Endothelial cell of umbilical vein (primary cell): ENCODE data around the gene MYCL. TPM values are rescaled to one million over a fixed set of nuclear protein-coding genes. Genes with fewer than 3 reads are reported as not detected.

Experiments
- BruUV-seq: library from RNA; stranded (reverse); fragments of 400-500 nt; replicated peaks from 2 replicates; lab custom pipeline; 2021; lab: Mats Ljungman, UMichigan
- CTCF ChIA-PET: fragments of 300-600, 350-600 bp; sonication (Branson Sonifier 250); formaldehyde crosslinking; loops from one replicate; lab custom pipeline; 2021; ENCODE audit warnings: antibody characterized with exemption, inconsistent platforms; lab: Charles Lee
- POLR2A ChIA-PET: fragments of 300-600, 350-600 bp; sonication (Branson Sonifier 250); formaldehyde crosslinking; loops from one replicate; lab custom pipeline; 2021; ENCODE audit warnings: antibody characterized with exemption, inconsistent platforms; lab: Charles Lee
- DNase-seq: peaks from one replicate; pipeline ENCODE4 v3.0.0-alpha.2; 2011; ENCODE audit warnings: low read depth, low spot score
- FAIRE-seq: peaks from 2 replicates; lab custom pipeline; 2011; peaks lifted over from hg19 to GRCh38; lab: Jason Lieb, UNC
- H2AFZ ChIP-seq: 2 replicates; pipeline ENCODE4 v1.6.0; 2012; ENCODE audit warnings: low read depth, low read length, control low read depth, inconsistent platforms
- H3K27ac ChIP-seq: 2 replicates; pipeline ENCODE4 v1.5.1; 2011; ENCODE audit warnings: low read depth, mild to moderate bottlenecking, control low read depth, low read length, moderate library complexity; ENCODE audit not compliant: insufficient read depth
- H3K27me3 ChIP-seq, 2 experiments: 2 replicates each; pipeline versions ENCODE4 v1.6.0 to v1.6.1; 2011; ENCODE audit warnings: low read length in 2 of 2, mixed read lengths in 1 of 2; ENCODE audit not compliant: control insufficient read depth in 2 of 2, insufficient read depth in 2 of 2
- H3K36me3 ChIP-seq, 2 experiments: 2 replicates in 1 of 2; 3 replicates in 1 of 2; pipeline ENCODE4 v1.5.1; 2011; ENCODE audit warnings: low read length in 2 of 2, mild to moderate bottlenecking in 1 of 2, moderate library complexity in 1 of 2; ENCODE audit not compliant: control insufficient read depth in 2 of 2, insufficient read depth in 2 of 2; ENCODE audit errors: extremely low read depth in 1 of 2
- H3K4me1 ChIP-seq: 3 replicates; pipeline ENCODE4 v1.5.1; 2011; ENCODE audit warnings: mild to moderate bottlenecking, low read length; ENCODE audit not compliant: control insufficient read depth, insufficient read depth; ENCODE audit errors: extremely low read depth
- H3K4me2 ChIP-seq: 2 replicates; pipeline ENCODE4 v1.6.1; 2011; ENCODE audit warnings: low read length, control low read depth, mixed read lengths; ENCODE audit not compliant: insufficient read depth
- H3K4me3 ChIP-seq, 3 experiments: fragments of 200-600 bp in 1 of 3; sonication (generic), shearing (Covaris generic) in 1 of 3; replicated peaks in 1 of 3; 2 replicates each; pipeline ENCODE4 v1.5.1; 2011 to 2016; ENCODE audit warnings: control low read depth in 3 of 3, low read length in 3 of 3, mild to moderate bottlenecking in 2 of 3, inconsistent platforms in 1 of 3, low read depth in 1 of 3, moderate library complexity in 1 of 3; ENCODE audit not compliant: insufficient read depth in 1 of 3
- H3K79me2 ChIP-seq: 2 replicates; pipeline ENCODE4 v1.6.0; 2012; ENCODE audit warnings: low read length, inconsistent platforms; ENCODE audit not compliant: control insufficient read depth, insufficient read depth
- H3K9ac ChIP-seq: replicated peaks from 2 replicates; pipeline ENCODE3; 2011; ENCODE audit warnings: low read length, control low read depth; ENCODE audit not compliant: insufficient read depth; ENCODE audit errors: extremely low read depth
- H3K9me1 ChIP-seq: replicated peaks from 3 replicates; pipeline ENCODE4 v1.6.0; 2011; ENCODE audit warnings: mild to moderate bottlenecking, low read length; ENCODE audit not compliant: control insufficient read depth, insufficient read depth; ENCODE audit errors: extremely low read depth
- H3K9me3 ChIP-seq: replicated peaks from 2 replicates; pipeline ENCODE4 v1.5.1; 2012; ENCODE audit warnings: low read length, inconsistent platforms; ENCODE audit not compliant: control insufficient read depth, insufficient read depth
- H4K20me1 ChIP-seq: replicated peaks from 2 replicates; pipeline ENCODE3; 2011; ENCODE audit warnings: mild to moderate bottlenecking, low read length; ENCODE audit not compliant: control insufficient read depth, insufficient read depth; ENCODE audit errors: extremely low read depth
- EZH2 ChIP-seq: IDR thresholded peaks from 2 replicates; pipeline ENCODE4 v1.6.1; 2012; ENCODE audit warnings: borderline replicate concordance, low read depth, mild to moderate bottlenecking, moderate library complexity, low read length, inconsistent platforms; ENCODE audit not compliant: severe bottlenecking
- FOS ChIP-seq: IDR thresholded peaks from 2 replicates; pipeline ENCODE4 v1.6.1; 2011; ENCODE audit warnings: mild to moderate bottlenecking, low read length, moderate library complexity, borderline replicate concordance; ENCODE audit not compliant: insufficient read depth
- GATA2 ChIP-seq: IDR thresholded peaks from 2 replicates; pipeline ENCODE4 v1.7.0; 2011; ENCODE audit warnings: low read depth, mild to moderate bottlenecking, moderate library complexity, mixed read lengths, low read length; ENCODE audit not compliant: insufficient read length, insufficient read depth
- JUN ChIP-seq: IDR thresholded peaks from 2 replicates; pipeline ENCODE4 v1.6.1; 2011; ENCODE audit warnings: borderline replicate concordance, low read depth; ENCODE audit not compliant: insufficient read length, insufficient read depth
- MYC ChIP-seq: IDR thresholded peaks from one replicate; pipeline ENCODE4 v1.6.1; 2011; ENCODE audit warnings: mild to moderate bottlenecking, low read depth, low read length
- POLR2A ChIP-seq: IDR thresholded peaks from 2 replicates; pipeline ENCODE4 v1.6.1; 2012; ENCODE audit warnings: low read depth, mild to moderate bottlenecking, control low read depth, low read length
- POLR2AphosphoS5 ChIP-seq: IDR thresholded peaks from 2 replicates; pipeline ENCODE4 v1.6.1; 2012; ENCODE audit warnings: low read depth, mild to moderate bottlenecking, control low read depth, low read length, moderate library complexity; ENCODE audit not compliant: insufficient read depth
- dilution Hi-C: fragments of 300-500 bp; cut with MboI; formaldehyde crosslinking; loops from one replicate; pipeline ENCODE4 v1.15.0; 2019; ENCODE audit warnings: low sequenced_read_pairs; ENCODE audit not compliant: extremely low pct_ligation_motif_present
- intact Hi-C: fragments of 100-400 bp; cut with micrococcal nuclease; formaldehyde crosslinking; loops from one replicate; pipeline ENCODE4 v1.10.0; 2022
- polyA plus RNA-seq, 4 experiments: library from polyadenylated mRNA; depleted of rRNA in 3 of 4; stranded (reverse) in 3 of 4; unstranded in 1 of 4; fragments of >200 nt; gene quantifications; 2 replicates each; pipeline versions ENCODE4 v1.2.1 to v1.2.3, GENCODE V29; 2011 to 2012; ENCODE audit warnings: missing spikeins in 1 of 4
- total RNA-seq: library from RNA; stranded (reverse); gene quantifications from 2 replicates; pipeline ENCODE4 v1.2.3, GENCODE V29; 2021
- TF ChIP-seq, protein P1 (sequence below): IDR thresholded peaks from 2 replicates; pipeline ENCODE4 v1.6.1; 2011; ENCODE audit not compliant: insufficient read depth, insufficient read length
- TF ChIP-seq, protein P2 (sequence below), 2 donors: IDR thresholded peaks; 1 replicate in 1 of 2; 2 replicates in 1 of 2; pipeline ENCODE4 v1.5.1; 2011; ENCODE audit warnings: low read length in 2 of 2, mild to moderate bottlenecking in 2 of 2, moderate library complexity in 2 of 2, control low read depth in 1 of 2, inconsistent platforms in 1 of 2, low read depth in 1 of 2; ENCODE audit not compliant: insufficient read depth in 1 of 2; ENCODE audit errors: extremely low read depth in 1 of 2

The MYCL gene
- total and polyA plus RNA-seq, 2 donors (not counting 3 experiments of a cell fraction or from before 2014, with no cell fraction given): 1.3 to 2.1 TPM

DNA sequence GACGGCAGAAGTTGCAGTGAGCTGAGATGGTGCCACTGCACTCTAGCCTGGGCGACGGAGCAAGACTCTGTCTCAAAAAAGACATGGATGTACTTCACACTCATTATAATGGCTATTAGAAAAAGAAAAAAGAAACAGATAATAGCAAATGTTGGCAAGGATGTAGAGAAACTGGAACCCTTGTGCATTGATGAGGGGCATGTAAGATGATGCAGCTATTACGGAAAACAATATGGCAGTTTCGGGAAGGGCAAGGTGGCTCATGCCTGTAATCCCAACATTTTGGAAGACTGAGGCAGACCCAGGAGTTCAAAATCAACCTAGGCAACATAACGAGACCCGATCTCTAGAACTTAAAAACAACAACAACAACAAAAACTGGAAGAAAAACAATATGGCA, 40.7 kb downstream of the MYCL start:
- BruUV-seq: no TSS peak

More for the DNA sequence above, 40.7 kb downstream of the MYCL start:
- H3K4me2 ChIP-seq: no peak overlapping the region
- no peak for DNase-seq
- no peaks in the 10 kb centered on the region for H3K27me3 ChIP-seq
- FAIRE-seq: no peak
- H3K4me1 ChIP-seq: peaks cover 4% of the 10 kb centered on the region
- POLR2A ChIA-PET: no interaction called here
- no peaks in the 10 kb centered on the region for H3K9me3 ChIP-seq
- peaks cover 3% of the 10 kb centered on the region for H4K20me1 ChIP-seq
- no peak overlapping the region for H2AFZ ChIP-seq
- H3K36me3 ChIP-seq: peaks cover 0 to 2% of the 10 kb centered on the region in 2 experiments
- CTCF ChIA-PET: no interaction called here
- H3K27ac ChIP-seq: no peak overlapping the region
- H3K9ac ChIP-seq: no peak overlapping the region
- H3K4me3 ChIP-seq: no peak overlapping the region
- peaks cover 2% of the 10 kb centered on the region for H3K9me1 ChIP-seq
- dilution Hi-C loops (no loop called here), intact Hi-C loops (no loop called here)
- peaks cover 72% of the 10 kb centered on the region for H3K79me2 ChIP-seq
- no peak for TF ChIP-seq POLR2AphosphoS5
- TF ChIP-seq POLR2A: no peak
- TF ChIP-seq, protein P1, sequence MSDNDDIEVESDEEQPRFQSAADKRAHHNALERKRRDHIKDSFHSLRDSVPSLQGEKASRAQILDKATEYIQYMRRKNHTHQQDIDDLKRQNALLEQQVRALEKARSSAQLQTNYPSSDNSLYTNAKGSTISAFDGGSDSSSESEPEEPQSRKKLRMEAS: no peak
- TF ChIP-seq, protein P2, sequence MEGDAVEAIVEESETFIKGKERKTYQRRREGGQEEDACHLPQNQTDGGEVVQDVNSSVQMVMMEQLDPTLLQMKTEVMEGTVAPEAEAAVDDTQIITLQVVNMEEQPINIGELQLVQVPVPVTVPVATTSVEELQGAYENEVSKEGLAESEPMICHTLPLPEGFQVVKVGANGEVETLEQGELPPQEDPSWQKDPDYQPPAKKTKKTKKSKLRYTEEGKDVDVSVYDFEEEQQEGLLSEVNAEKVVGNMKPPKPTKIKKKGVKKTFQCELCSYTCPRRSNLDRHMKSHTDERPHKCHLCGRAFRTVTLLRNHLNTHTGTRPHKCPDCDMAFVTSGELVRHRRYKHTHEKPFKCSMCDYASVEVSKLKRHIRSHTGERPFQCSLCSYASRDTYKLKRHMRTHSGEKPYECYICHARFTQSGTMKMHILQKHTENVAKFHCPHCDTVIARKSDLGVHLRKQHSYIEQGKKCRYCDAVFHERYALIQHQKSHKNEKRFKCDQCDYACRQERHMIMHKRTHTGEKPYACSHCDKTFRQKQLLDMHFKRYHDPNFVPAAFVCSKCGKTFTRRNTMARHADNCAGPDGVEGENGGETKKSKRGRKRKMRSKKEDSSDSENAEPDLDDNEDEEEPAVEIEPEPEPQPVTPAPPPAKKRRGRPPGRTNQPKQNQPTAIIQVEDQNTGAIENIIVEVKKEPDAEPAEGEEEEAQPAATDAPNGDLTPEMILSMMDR (IDR thresholded peaks at IDR 0.05; ENCODE audit: extremely low read depth in 1 of 2, insufficient read depth in 1 of 2, low read depth in 1 of 2, low read length in 2 of 2): no peak
- no peak for TF ChIP-seq JUN
- TF ChIP-seq GATA2: no peak
- no peak for TF ChIP-seq FOS
- TF ChIP-seq MYC: no peak
- TF ChIP-seq EZH2: no peak
